GM18519 (cell line): ENCODE measurements around the gene BPIFB4.
"Not testable (repeated sequence)": the region's sequence is repeated elsewhere in the genome, so short reads cannot be mapped to it uniquely, and the experiment has no call there.

Experiments
- ATAC-seq: cut with Tn5 transposase; IDR thresholded peaks from one replicate; pipeline ENCODE4 v1.9.1; 2021; ENCODE audit warnings: mild to moderate bottlenecking, moderate library complexity; ENCODE audit not compliant: unreplicated experiment, low FRiP score

The BPIFB4 gene

GRCh38 chr20:33112547-33113386 lies 33.3 kb downstream of the BPIFB4 start:
- no peak for ATAC-seq

GRCh38 chr20:33113387-33113908 lies 34.0 kb downstream of the BPIFB4 start:
- no peak for ATAC-seq

DNA sequence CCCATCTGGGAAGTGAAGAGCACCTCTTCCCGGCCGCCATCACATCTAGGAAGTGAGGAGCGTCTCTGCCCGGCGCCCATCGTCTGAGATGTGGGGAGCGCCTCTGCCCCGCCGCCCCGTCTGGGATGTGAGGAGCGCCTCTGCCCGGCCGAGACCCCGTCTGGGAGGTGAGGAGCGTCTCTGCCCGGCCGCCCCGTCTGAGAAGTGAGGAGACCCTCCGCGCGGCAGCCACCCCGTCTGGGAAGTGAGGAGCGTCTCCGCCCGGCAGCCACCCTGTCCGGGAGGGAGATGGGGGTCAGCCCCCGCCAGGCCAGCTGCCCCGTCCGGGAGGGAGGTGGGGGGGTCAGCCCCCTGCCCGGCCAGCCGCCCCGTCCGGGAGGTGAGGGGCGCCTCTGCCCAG lies 36.1 kb downstream of the BPIFB4 start:
- ATAC-seq: not testable (repeated sequence)

DNA sequence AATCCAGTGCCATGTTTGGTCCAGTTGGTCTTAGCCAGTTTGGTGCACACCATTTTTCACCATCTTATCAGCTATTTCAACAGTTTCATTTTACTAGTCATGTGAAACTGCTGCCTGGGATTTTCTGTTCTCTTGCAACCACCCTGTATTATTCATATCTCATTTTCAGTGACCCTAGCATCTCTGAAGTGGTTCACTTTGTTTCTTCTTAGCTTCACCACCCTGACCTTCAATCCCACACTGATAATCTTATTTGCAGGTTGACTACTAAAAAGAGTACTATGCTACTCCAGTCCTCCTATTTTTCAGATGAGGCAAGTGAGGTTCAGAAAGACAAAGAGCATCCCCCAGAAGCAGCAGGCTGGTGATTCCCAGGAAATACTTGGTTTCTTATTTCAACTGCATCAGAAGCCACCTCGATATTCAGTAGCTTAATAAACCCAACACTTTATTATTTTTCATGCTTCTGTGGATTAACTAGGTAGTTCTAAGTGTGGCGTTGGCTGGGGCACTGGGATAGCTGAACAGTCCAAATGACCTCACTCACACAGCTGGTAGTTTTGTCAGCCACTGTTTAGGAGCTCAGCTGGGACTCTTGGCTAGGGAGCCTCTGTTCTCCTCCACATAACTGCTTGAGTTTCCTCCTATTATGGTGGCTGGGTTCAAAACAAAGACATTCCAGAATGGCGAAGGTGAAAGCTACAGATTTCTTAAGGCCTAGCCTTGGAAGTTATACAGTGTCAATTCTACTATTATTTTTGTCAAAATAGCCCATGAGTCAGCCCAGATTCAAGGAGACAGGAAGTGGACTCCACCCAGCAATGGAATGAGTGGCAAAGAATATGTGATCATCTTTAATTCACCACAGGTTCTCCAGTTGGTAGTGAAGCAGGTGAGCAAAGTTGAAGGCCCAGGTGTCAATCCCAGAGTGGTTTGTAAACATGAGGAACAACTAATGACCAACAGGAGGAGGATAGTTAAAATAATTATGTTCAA lies 40.6 kb downstream of the BPIFB4 start:
- ATAC-seq: no peak

DNA sequence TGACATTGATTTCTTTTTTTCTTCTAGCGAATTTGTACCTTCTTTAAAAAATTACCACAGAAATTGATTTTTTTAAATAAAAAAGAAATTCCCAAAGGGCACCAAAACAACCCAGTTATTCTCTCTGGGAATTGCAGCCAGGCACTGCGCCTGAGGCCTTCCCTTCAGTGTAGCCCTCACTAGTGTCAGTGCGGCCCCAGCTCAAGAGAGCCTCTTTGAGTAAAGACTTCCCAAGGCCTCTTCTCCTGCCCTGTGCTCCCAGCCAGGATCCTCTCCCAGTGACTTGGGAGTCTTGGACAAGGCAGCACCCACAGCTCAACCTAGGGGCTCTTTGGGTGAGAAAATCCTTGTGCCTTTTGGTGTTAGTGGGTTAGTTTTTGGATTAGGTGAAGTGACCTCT lies 41.5 kb downstream of the BPIFB4 start:
- ATAC-seq: no peak

DNA sequence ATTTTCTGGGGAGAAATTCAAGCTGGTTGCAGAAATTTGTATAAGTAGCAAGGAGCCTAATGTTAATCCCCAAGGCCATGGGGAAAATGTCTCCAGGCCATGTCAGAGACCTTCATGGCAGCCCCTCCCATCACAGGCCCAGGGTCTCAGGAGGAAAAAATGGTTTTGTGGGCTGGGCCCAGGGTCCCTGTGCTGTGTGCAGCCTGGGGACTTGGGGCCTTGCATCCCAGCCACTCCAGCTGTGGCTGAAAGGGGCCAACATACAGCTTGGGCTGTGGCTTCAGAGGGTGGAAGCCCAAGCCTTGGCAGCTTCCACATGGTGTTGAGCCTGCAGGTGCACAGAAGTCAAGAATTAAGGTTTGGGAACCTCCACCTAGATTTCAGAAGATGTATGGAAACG lies 42.9 kb downstream of the BPIFB4 start:
- not testable (repeated sequence) for ATAC-seq

DNA sequence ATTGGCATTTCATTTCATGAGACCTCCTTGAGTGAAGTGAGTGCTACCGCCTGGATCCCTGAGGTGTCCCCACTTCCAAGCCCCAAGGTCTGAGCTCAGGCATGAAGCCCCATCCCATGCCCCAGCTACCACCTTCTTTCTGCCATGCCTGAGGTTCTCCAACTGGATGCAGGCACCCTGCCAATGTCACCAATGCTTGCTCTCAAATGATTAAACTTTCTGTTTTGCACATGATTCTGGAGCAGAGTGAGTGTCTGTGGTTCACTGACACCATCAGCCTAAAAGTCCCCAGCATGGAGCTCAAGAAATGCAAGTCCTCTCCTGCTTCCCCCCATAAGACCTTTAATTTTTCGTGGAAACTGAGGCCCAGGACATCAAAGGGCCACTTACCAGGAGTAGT lies 44.8 kb downstream of the BPIFB4 start:
- ATAC-seq: no peak

DNA sequence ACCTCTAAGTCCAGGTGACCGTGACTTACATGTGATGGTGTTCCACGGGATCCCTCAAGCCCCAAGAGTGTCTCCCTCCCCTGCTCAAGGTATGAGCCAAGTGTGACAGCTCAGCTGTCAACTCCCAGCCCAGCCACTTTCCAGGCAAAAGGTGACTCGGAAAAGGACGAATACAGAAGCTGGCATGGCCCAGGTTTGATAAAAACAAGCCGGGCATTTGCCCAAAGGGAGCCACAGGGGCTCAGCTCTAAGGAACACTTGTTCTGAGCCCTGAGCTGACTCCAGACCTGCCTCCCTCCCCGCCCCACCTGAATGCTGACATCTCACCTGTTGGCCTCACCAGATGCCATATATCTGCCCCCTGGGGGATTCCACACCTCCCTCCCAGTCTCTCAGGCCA lies 45.6 kb downstream of the BPIFB4 start:
- ATAC-seq: no peak

DNA sequence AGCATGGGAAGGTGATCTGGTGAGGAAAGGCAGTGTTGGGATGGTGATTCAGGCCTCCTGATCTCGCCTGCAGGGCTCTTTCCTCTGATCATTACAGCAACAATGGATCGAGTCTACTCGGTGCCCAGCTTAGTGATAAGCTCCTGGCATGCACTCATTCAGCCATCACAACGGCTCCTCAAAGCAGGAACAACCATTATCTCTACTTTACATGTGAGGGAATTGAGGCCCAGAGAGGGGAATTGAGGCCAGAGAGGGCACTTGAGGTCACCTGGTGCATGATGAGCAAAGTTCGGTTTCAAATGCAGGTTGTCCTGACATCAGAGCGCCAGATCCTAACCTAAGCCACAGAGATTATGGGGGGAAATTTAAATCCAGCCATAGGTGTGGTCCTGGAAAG lies 46.5 kb downstream of the BPIFB4 start:
- ATAC-seq: no peak

- ATAC-seq: no peak
Measured at GRCh38 chr20:33127422-33128097, 48.1 kb downstream of the BPIFB4 start.

GRCh38 chr20:33130568-33131061 lies 51.2 kb downstream of the BPIFB4 start:
- ATAC-seq: no peak

DNA sequence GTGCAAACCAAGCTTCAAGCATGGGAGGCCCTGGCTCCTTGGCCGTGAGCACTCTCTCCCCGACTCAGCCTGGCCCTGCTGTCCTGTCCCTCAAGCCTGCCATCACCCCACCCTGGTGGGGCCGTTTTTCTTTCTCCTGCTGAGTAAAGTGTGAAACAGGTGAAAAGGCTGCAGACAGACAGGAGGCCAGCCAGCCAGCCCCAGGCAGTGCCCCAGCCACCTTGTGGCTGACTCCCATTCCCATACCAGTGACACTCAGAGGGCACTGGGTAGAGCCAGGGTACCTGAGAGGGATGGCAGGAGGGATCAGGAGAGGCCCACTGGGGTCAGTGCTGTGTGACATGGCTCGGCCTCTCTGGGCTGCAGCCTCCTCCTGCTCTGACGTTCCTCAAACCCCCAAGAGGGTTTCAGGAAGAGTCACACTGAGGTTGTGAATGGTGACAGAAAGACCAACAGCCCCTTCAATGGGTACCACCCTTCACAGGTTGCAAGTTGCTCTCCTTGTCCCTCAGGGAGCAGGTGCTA lies 52.6 kb downstream of the BPIFB4 start:
- no peak for ATAC-seq

GRCh38 chr20:33132513-33133372 lies 53.3 kb downstream of the BPIFB4 start:
- no peak for ATAC-seq

GRCh38 chr20:33133373-33133941 lies 54.0 kb downstream of the BPIFB4 start:
- ATAC-seq: no peak

GRCh38 chr20:33137195-33137594 lies 57.8 kb downstream of the BPIFB4 start:
- no peak for ATAC-seq

- no peak for ATAC-seq
Measured at GRCh38 chr20:33139467-33139866, 60.0 kb downstream of the BPIFB4 start.

DNA sequence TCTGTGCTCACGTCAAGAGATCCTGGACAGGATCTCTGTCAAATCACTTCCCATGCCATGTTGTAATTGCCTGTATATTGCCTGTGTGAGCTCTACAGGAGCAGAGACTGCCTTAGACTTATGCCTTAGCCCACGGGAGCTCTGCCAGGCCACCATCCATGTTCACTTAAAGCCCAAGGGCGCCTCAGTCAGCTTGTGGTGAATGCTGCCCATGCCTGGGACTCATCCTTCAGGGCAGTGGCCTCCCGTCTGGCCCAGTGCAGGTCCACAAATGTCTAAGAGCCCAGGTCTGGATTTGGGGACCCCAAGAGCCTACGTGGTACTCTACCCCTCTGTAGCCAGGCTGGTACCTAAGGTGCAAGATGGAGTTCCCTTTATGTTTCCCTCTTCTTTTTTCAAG lies 66.1 kb downstream of the BPIFB4 start:
- ATAC-seq: no peak

- ATAC-seq: no peak
Measured at GRCh38 chr20:33147299-33147698, 67.9 kb downstream of the BPIFB4 start.

GRCh38 chr20:33148040-33148439 lies 68.6 kb downstream of the BPIFB4 start:
- ATAC-seq: no peak
